DMS53 treated with DMSO at 0.1 percent for 48 hours (cell line): ENCODE results near the gene LSM7.
"Not testable (repeated sequence)": the region's sequence is repeated elsewhere in the genome, so short reads cannot be mapped to it uniquely, and the experiment has no call there.

ENCODE experiments used
- DNase-seq: peaks from one replicate; lab custom pipeline; 2025; ENCODE audit not compliant: unreplicated experiment; lab: John Stamatoyannopoulos, UW

LSM7 gene

GRCh38 chr19:2355168-2356035, 27.0 kb upstream of the LSM7 start:
- no peak for DNase-seq

DNA sequence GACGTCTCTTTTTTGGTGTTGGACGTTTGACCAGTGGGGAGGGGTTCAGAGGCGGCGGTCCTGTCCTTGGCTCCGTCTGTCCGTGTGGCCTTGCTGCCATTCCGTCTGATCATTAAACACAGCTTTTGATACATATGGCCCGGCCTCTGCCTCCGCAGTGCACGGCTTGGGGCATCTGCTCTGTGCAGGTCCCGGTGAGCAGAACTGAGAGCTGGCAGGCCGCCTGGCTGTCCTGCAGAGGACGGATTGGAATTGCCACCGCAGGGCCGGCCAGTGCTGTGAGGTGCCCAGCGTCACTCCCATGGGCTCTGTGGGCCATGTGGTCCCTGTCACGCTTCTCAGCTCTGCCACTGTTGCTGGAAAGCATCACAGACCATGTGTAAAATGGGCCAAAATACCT, 26.3 kb upstream of the LSM7 start:
- no peak for DNase-seq

- DNase-seq: no peak
Observed at GRCh38 chr19:2353887-2354592, 25.7 kb upstream of the LSM7 start.

GRCh38 chr19:2353159-2353886, 24.9 kb upstream of the LSM7 start:
- no peak for DNase-seq

DNA sequence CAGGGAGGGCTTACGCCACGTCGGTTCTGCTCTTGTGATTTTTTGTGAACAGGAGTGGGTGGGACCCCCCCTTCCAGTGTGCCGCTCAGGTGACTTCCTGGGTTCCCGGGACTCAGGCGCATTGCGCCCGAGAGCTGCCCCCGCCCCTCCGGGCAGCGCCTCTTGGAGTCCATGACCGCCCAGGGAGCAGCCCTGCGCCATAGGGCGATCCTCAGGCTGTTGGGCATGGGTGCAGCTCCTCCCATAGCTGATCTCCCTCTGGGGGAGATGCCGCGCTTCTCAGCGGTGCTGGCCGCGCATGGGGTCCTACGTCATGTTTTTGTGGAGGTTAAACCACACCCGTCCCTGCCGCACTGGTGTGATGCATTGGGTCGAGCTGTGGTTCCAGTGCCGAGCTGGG, 23.7 kb upstream of the LSM7 start:
- DNase-seq: no peak

GRCh38 chr19:2351591-2351990, 23.2 kb upstream of the LSM7 start:
- DNase-seq: no peak

- no peak for DNase-seq
Observed at GRCh38 chr19:2350656-2351055, 22.3 kb upstream of the LSM7 start.

GRCh38 chr19:2349818-2350217, 21.4 kb upstream of the LSM7 start:
- DNase-seq: not testable (repeated sequence)

DNA sequence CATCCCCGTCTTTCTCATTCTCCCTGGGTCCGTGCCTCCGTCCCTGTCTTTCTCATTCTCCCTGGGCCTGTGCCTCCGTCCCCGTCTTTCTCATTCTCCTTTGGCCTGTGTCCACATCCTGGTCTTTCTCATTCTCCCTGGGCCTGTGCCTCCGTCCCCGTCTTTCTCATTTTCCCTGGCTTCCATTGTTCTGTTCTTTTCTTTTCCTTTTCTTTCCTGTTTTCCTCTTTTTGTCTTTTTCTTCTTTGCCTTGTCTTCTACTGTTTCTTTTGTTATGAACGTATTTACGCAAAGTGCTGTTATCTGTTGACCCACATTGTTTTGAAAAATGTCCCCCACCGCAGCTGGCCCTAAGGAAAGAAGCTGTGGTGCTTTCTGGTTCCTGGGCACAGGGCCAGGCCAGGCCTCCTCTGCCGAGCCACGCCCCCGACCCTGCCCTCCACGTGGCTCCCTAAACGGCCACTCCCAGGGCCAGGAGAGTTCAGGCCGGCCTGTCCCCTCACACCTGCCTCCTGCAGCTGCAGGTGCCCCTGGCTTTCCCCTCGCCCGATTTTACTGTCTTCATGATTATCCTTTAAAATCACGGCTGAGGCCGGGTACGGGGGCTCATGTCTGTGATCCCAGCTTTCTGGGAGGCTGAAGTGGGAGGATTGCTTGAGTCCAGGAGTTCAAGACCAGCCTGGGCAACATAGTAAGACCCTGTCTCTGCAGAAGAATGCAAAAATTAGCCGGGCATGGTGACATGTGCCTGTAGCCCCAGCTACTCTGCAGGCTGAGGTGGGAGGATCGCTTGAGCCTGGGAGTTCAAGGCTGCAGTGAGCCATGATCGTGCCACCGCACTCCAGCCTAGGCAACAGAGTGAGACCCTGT, 17.6 kb upstream of the LSM7 start:
- DNase-seq: no peak

GRCh38 chr19:2345076-2345475, 16.7 kb upstream of the LSM7 start:
- no peak for DNase-seq

DNA sequence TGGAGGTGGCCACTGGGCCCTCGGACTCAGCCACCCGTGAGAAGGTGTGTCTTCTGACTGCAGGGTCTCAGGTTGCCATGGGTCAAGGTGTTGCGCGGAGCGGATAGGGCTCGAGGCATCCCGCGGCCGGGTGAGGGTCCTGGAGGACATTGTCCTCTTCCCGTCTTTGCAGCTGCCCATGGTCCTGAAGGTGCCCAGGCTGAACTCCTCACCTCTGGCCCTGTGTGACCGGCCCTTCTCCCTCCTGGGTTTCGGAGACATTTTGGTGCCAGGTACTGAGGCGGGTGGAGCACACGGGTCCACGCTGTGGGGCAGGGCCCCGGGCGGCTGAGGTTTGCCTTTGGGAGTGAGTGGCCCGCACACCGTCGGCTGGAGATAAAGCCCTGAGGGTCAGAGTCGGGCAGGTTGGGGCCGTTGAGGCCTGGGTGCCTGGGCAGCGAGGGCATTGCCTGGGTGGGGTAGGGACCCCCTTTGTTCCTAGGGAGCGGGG, 16.0 kb upstream of the LSM7 start:
- DNase-seq: no peak

GRCh38 chr19:2343289-2343982, 15.1 kb upstream of the LSM7 start:
- no peak for DNase-seq

DNA sequence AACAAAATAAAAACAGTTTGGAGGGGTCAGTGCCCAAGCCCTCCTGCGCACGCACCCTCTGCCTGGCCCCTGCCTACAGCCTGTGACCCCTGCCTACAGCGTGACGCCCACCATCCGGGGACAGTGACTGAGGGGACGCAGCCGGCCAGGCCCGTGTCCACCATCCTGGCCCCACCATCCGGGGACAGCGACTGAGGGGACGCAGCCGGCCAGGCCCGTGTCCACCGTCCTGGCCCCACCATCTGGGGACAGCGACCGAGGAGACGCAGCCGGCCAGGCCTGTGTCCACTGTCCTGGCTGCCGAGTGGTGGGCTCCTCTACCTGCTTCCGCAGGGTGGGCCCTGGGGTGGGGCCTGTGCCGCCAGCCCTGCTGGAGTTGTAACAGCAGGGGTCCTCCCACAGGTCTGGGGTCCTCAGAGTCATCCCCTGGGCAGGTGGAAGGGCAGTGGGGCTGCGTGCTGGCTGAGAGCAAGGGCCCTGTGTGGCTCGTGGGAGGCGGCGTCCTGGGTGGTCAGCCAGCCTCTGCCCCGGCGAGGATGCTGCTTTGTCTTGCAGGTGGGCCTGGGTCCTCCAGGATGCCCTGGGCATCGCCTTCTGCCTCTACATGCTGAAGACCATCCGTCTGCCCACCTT, 14.4 kb upstream of the LSM7 start:
- DNase-seq: no peak

DNA sequence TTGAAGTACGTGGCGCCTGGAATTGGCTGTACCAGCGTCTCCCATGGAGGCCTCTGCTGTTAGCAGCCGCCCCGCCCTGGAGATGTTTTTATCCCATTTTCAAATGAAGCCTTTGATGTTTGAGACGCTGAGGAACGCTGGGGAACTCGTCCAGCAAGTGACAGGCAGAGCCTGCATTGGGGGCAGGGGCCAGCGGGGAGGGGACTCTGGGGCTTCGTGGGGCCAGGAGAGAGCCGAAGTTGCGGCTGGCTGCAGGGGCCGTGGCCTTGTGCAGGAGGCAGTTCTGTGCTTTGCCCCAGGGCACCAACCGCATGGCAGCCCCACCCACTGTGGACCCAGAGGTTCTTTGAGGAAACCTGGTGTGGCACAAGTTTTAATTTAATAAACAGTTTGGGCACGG, 13.6 kb upstream of the LSM7 start:
- DNase-seq: no peak

DNA sequence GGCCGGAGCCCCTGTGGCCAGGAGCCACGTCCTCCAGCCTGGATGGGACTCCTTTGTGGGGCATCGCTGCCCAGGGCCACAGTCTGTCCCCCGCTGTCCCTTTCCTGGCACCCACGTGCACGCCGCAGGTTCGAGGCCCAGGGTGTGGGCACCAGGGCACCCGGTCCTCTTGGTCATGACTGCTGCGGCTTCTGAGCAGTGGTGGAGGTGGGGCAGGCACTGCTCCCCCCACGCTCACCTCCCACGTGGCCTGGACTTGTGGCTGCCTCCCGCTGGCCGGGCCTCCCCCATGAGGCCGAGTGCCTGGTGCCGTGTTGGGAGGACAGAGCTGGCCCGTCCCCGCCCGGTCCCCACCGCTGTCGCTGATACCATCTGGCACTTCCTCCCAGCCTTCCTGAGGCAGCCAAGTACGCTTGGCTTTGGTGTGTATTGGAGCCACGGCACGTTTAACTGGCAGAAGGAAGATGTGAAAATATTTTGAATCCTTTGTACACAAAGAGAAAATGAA, 12.9 kb upstream of the LSM7 start:
- DNase-seq: no peak

DNA sequence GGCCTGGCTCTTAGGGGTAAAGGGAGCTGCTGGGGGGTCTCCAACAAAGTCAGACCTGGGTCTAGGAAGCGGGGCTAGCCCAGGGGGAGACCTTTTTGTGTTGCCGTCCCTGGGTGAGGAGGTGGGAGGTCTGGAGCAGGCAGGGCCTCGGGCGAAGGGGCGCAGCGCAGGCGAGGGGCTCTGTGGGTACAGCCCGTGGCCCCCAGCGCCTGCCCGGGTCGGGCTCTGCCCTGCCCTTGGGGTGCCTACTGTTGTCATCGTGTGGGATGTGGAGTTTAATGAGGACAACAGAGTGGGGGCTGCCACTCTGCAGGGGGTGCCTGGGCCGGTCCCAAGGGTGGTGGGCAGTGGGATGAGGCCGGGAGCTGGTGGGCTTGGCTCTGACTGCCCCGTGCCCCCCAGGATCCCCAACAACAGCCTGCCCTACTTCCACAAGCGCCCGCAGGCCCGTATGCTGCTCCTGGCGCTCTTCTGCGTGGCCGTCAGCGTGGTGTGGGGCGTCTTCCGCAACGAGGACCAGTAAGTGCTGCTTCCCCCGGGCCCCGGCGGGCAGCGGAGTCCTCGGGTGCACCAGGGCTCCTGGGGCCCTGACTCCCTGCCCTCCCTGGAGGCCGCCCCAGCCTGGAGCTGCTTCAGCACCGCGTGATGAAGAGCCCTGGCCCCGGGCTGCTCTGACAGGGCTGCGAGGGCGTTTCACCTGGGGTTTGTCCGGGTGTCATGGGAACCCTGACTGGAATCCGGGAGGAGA, 12.3 kb upstream of the LSM7 start:
- DNase-seq: no peak

- DNase-seq: no peak
Observed at GRCh38 chr19:2339644-2340310, 11.4 kb upstream of the LSM7 start.
